Keratinocyte (primary cell): Measurements from ENCODE around the gene EEA1.

Experiments
- EZH2 ChIP-seq: IDR thresholded peaks from one replicate; pipeline ENCODE4 v1.6.1; 2012; ENCODE audit warnings: inconsistent platforms, mild to moderate bottlenecking, low read length, moderate library complexity
- TF ChIP-seq, protein P1 (sequence below), 3 experiments: IDR thresholded peaks in 1 of 3; conservative IDR thresholded peaks in 1 of 3; optimal IDR thresholded peaks in 1 of 3; 2 replicates in 2 of 3; 3 replicates in 1 of 3; pipeline versions ENCODE3 to v1.5.1; 2011; ENCODE audit warnings: low read length in 3 of 3, mild to moderate bottlenecking in 3 of 3, moderate library complexity in 2 of 3, control low read depth in 1 of 3, inconsistent platforms in 1 of 3; ENCODE audit not compliant: insufficient read depth in 2 of 3; ENCODE audit errors: extremely low read depth in 1 of 3

DNA sequence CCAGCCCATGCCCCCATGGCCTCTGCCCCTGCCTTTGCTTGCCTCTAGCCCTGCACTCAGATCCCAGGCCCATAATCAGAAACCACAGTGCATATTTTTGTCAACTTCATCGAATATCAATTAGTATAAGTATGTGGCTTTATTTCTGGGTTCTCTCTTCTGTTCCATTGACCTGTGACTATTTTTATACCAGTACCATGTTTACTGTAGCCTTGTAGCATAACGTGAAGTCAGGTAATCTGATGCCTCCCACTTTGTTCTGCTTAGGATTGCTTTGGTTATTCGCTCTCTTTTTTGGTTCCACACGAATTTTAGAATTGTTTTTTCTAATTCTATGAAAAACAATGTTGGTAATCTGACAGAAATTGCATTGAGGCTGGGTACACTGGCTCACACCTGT is 14.9 kb downstream of the EEA1 start:
- TF ChIP-seq, protein P1, sequence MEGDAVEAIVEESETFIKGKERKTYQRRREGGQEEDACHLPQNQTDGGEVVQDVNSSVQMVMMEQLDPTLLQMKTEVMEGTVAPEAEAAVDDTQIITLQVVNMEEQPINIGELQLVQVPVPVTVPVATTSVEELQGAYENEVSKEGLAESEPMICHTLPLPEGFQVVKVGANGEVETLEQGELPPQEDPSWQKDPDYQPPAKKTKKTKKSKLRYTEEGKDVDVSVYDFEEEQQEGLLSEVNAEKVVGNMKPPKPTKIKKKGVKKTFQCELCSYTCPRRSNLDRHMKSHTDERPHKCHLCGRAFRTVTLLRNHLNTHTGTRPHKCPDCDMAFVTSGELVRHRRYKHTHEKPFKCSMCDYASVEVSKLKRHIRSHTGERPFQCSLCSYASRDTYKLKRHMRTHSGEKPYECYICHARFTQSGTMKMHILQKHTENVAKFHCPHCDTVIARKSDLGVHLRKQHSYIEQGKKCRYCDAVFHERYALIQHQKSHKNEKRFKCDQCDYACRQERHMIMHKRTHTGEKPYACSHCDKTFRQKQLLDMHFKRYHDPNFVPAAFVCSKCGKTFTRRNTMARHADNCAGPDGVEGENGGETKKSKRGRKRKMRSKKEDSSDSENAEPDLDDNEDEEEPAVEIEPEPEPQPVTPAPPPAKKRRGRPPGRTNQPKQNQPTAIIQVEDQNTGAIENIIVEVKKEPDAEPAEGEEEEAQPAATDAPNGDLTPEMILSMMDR (optimal IDR thresholded peaks at IDR 0.05 in 1 of 3, IDR thresholded peaks at IDR 0.05 in 1 of 3, conservative IDR thresholded peaks at IDR 0.05 in 1 of 3; ENCODE audit: extremely low read depth in 1 of 3, insufficient read depth in 2 of 3, low read length in 3 of 3): no peak
- no peak for TF ChIP-seq EZH2
